GM12892 (cell line): Measurements from ENCODE around the gene TMEM170B.

Experiments
- POLR2AphosphoS5 ChIP-seq: IDR thresholded peaks from 2 replicates; pipeline ENCODE4 v1.6.1; 2011; ENCODE audit warnings: low read depth, low read length, control low read depth
- TAF1 ChIP-seq: IDR thresholded peaks from 2 replicates; pipeline ENCODE4 v1.6.1; 2011; ENCODE audit warnings: low read depth, mild to moderate bottlenecking, control low read depth, low read length, borderline replicate concordance

DNA sequence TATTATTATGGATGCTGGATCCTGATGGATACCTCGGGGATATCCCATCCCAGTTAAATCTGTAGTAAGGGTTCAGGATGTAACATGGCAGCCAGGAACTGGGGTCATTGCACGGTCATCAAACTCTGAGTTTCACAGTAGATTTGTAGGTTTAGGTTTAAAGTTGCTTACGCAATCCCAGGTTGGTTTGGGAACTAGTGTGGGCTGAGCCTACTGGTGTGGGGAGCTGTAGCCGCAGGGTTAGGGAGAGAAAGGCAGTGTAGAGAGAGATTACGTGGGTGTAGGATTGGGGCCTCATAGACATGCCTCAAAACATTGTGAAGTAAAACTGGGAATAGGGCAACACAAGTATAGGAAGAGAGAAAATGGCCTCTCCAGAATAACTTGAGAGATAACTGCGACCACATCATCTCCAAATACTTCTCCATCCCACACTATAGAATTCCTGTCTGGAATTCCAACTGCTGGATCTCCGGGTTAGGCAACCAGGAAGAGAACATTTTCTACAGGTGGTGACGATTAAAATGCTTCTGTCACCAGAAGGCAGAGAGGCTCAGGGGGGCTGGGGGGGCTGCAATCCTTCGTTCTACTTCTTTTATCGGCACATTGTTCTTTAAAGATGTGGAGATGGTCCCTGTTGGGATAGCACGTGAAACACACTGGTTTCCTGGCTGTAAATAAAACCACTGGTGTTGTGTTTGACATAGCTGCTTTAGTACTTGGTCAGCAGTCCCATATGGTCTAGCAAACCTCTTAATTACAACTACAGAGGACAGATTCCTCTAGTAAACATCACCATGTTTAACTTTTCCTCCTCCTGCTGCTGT, 44.9 kb upstream of the TMEM170B start:
- TF ChIP-seq TAF1 (no peak), POLR2AphosphoS5 (no peak)
